ENCODE data around the gene SBF2.

SBF2 gene

DNA sequence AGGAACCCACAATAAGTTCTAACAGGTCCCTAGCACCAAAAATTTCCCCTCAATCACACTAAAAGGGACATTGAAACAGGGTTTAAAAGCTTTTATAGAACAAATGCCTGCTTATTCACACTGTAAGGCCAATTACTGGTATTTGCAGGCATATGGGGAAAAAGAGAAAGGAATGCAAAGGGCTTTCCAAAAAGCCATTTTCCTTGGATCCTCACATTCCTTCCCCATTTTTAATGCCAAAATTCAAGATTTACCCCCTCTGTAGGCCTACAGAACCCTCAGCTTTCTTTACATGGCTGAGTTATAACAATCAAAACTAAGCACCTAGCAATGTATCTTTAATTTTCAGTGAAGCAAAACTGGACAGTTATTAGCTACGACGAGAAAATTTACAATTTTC lies 102.0 kb downstream of the SBF2 start:
- Histone ChIP-seq H3K27me3 (ENCODE audit: control insufficient read depth, insufficient read depth, low read length) (no peaks in the 10 kb centered on the region), H3K4me3 (ENCODE audit: low read length) (no peak overlapping the region), H3K4me1 (ENCODE audit: control insufficient read depth, insufficient read depth, low read length) (peaks cover 11% of the 10 kb centered on the region), H3K9me3 (ENCODE audit: control insufficient read depth, low read length) (no peaks in the 10 kb centered on the region), H3K9ac (ENCODE audit: low read length) (no peak overlapping the region), H3K36me3 (ENCODE audit: control insufficient read depth, insufficient read depth, low read length) (no peaks in the 10 kb centered on the region)

DNA sequence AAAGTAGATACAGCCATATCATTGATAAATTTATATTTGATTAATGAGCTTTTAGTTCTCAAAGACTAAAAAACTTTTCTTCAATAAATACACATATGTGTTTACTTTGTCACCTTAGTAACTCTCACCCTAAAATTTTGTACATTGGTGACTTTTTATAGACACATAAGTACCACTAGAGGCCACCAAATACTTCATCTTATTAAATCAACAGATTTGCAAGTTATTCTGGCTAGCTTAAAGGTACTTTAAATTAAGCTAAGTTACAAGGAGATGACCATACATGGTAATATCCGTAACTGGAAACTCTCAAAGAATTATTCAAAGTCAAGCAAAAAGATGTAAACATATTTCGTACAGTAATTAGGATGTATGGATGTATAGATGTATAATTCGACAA lies 112.2 kb downstream of the SBF2 start:
- Histone ChIP-seq H3K4me3 (ENCODE audit: low read length) (no peak overlapping the region), H3K4me1 (ENCODE audit: control insufficient read depth, insufficient read depth, low read length) (peaks cover 3% of the 10 kb centered on the region), H3K36me3 (ENCODE audit: control insufficient read depth, insufficient read depth, low read length) (no peaks in the 10 kb centered on the region), H3K9me3 (ENCODE audit: control insufficient read depth, low read length) (no peaks in the 10 kb centered on the region), H3K27me3 (ENCODE audit: control insufficient read depth, insufficient read depth, low read length) (no peaks in the 10 kb centered on the region), H3K9ac (ENCODE audit: low read length) (no peak overlapping the region)

GRCh38 chr11:10164621-10165020 lies 129.4 kb downstream of the SBF2 start:
- H3K4me3 ChIP-seq (ENCODE audit: low read length), result no peak overlapping the region

DNA sequence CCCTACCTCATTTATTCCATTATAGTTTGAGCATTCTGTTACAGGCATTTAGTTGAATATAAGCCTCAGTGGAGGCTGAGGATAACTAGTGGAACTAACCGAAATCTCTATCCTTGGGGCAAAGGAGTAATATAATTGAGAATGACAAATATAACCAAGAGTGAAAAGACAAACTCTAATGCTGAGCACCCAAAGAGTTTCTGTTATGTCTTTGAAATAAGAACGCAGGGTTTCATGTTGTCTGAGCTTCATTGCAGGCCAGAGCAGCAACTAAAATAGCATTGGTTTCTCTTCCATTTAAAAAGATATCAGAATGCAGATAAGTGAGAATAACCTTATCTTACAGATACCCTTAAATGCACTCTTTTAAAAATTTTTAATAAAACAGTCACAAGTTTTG lies 131.8 kb downstream of the SBF2 start:
- no peaks in the 10 kb centered on the region for H3K9me3 ChIP-seq (ENCODE audit: control insufficient read depth, low read length)
- H3K4me1 ChIP-seq (ENCODE audit: control insufficient read depth, insufficient read depth, low read length), result no peaks in the 10 kb centered on the region
- H3K9ac ChIP-seq (ENCODE audit: low read length), result no peak overlapping the region
- H3K4me3 ChIP-seq (ENCODE audit: low read length), result no peak overlapping the region
- H3K27me3 ChIP-seq (ENCODE audit: control insufficient read depth, insufficient read depth, low read length), result no peaks in the 10 kb centered on the region
- H3K36me3 ChIP-seq (ENCODE audit: control insufficient read depth, insufficient read depth, low read length), result no peaks in the 10 kb centered on the region

More at GRCh38 chr11:10164621-10165020, 129.4 kb downstream of the SBF2 start:
- no peaks in the 10 kb centered on the region for H3K4me1 ChIP-seq (ENCODE audit: control insufficient read depth, insufficient read depth, low read length)
- no peaks in the 10 kb centered on the region for H3K27me3 ChIP-seq (ENCODE audit: control insufficient read depth, insufficient read depth, low read length)
- H3K36me3 ChIP-seq (ENCODE audit: control insufficient read depth, insufficient read depth, low read length), result no peaks in the 10 kb centered on the region
- no peak overlapping the region for H3K9ac ChIP-seq (ENCODE audit: low read length)
- no peaks in the 10 kb centered on the region for H3K9me3 ChIP-seq (ENCODE audit: control insufficient read depth, low read length)

GRCh38 chr11:10160350-10160749 lies 133.7 kb downstream of the SBF2 start:
- Histone ChIP-seq H3K9me3 (ENCODE audit: control insufficient read depth, low read length) (no peaks in the 10 kb centered on the region), H3K4me3 (ENCODE audit: low read length) (no peak overlapping the region), H3K4me1 (ENCODE audit: control insufficient read depth, insufficient read depth, low read length) (no peaks in the 10 kb centered on the region), H3K27me3 (ENCODE audit: control insufficient read depth, insufficient read depth, low read length) (no peaks in the 10 kb centered on the region), H3K36me3 (ENCODE audit: control insufficient read depth, insufficient read depth, low read length) (no peaks in the 10 kb centered on the region), H3K9ac (ENCODE audit: low read length) (no peak overlapping the region)

- no peaks in the 10 kb centered on the region for H3K36me3 ChIP-seq (ENCODE audit: control insufficient read depth, insufficient read depth, low read length)
- no peak overlapping the region for H3K9ac ChIP-seq (ENCODE audit: low read length)
Observed at GRCh38 chr11:10158461-10158860, 135.6 kb downstream of the SBF2 start.

DNA sequence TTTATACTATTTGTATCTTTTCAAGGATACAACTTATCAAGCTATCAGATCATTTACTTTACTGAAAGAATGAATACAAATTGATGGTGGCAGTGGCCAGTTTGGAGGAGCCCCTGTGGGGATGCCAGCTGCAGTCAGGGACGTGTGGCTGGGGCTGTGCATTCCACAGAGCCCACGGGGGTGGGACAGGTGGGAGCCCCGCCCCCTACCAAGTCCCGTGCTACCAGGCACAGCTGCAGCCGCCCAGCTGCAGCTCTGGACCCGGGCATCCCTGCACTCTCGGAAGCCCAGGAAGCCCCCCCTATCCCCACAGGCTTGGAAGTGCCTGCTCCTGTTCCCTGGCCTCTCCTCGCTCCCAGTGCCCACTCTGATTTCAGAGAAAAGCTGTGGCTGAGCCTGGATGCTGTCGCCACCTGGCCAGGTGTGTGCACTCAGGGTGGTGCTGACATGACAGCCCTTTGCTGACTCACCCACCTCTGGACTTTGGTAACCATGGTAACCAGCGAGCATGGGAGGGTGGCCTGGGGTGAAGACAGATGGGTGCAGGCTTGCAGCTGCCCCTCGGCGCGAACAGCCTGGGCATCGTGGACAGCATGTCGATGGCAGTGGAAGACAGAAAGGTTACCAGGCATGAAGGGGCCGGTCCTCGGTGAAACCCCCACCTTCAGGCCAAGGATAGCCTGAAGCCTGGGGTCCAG lies 138.1 kb downstream of the SBF2 start:
- Histone ChIP-seq H3K9ac (ENCODE audit: low read length) (no peak overlapping the region), H3K9me3 (ENCODE audit: control insufficient read depth, low read length) (no peaks in the 10 kb centered on the region), H3K4me3 (ENCODE audit: low read length) (no peak overlapping the region), H3K27me3 (ENCODE audit: control insufficient read depth, insufficient read depth, low read length) (no peaks in the 10 kb centered on the region), H3K4me1 (ENCODE audit: control insufficient read depth, insufficient read depth, low read length) (no peaks in the 10 kb centered on the region), H3K36me3 (ENCODE audit: control insufficient read depth, insufficient read depth, low read length) (no peaks in the 10 kb centered on the region)

More at GRCh38 chr11:10158461-10158860, 135.6 kb downstream of the SBF2 start:
- no peak overlapping the region for H3K4me3 ChIP-seq (ENCODE audit: low read length)
- no peaks in the 10 kb centered on the region for H3K4me1 ChIP-seq (ENCODE audit: control insufficient read depth, insufficient read depth, low read length)
- H3K27me3 ChIP-seq (ENCODE audit: control insufficient read depth, insufficient read depth, low read length), result no peaks in the 10 kb centered on the region
- no peaks in the 10 kb centered on the region for H3K9me3 ChIP-seq (ENCODE audit: control insufficient read depth, low read length)

DNA sequence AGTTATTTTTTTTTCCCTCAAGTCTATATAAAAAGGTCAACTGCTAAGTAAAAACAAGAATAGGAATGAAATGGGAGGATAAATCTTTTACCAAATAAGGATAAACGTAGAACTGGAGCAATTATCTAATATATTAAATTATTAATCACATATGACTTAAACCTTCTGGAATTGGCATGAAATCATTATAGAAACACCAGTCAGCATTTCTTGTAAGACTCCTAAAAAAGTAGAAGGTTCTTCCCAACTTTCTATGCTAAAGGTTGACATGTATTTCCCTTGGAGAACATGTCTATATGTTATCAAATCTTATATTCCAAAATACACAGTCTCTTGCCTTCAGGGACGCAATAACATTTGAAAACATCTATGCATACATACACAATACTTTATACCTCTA lies 143.2 kb downstream of the SBF2 start:
- Histone ChIP-seq H3K4me1 (ENCODE audit: control insufficient read depth, insufficient read depth, low read length) (no peaks in the 10 kb centered on the region), H3K9me3 (ENCODE audit: control insufficient read depth, low read length) (no peaks in the 10 kb centered on the region), H3K4me3 (ENCODE audit: low read length) (no peak overlapping the region)

DNA sequence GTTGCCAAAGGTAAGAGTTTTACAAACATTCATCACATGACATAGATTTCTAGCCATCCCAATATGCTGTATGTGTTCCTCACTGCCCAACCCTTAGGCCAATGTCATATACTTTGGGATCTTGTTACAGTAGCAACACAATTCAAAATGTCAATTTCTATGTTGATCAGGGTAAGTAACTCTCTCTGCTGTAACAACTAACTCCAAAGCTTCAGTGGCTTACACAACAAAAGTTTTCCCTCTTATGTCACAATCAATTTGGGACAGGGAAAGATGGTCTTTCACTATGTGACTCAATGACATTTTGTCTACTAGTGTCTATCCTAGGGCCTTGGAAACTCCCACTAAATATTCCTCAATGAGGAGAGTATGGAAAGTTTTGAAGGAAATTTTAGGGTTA lies 144.5 kb downstream of the SBF2 start:
- Histone ChIP-seq H3K4me1 (ENCODE audit: control insufficient read depth, insufficient read depth, low read length) (no peaks in the 10 kb centered on the region), H3K36me3 (ENCODE audit: control insufficient read depth, insufficient read depth, low read length) (no peaks in the 10 kb centered on the region), H3K27me3 (ENCODE audit: control insufficient read depth, insufficient read depth, low read length) (no peaks in the 10 kb centered on the region), H3K4me3 (ENCODE audit: low read length) (no peak overlapping the region), H3K9ac (ENCODE audit: low read length) (no peak overlapping the region), H3K9me3 (ENCODE audit: control insufficient read depth, low read length) (no peaks in the 10 kb centered on the region)

More for the DNA sequence above, 143.2 kb downstream of the SBF2 start:
- Histone ChIP-seq H3K27me3 (ENCODE audit: control insufficient read depth, insufficient read depth, low read length) (no peaks in the 10 kb centered on the region), H3K36me3 (ENCODE audit: control insufficient read depth, insufficient read depth, low read length) (no peaks in the 10 kb centered on the region), H3K9ac (ENCODE audit: low read length) (no peak overlapping the region)

DNA sequence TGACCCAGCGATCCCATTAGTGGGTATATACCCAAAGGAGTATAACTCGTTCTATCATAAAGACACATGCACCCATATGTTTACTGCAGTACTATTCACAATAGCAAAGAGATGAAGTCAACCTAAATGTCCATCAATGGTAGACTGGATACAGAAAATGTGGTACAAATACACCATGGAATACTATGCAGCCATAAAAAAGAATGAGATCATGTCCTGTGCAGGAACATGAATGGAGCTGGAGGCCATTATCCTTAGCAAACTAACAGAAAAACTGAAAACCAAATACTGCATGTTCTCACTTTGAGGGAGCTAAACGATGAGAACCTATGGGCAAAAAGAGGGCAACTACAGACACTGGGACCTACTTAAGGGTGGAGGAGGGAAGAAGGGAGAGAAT lies 146.8 kb downstream of the SBF2 start:
- no peaks in the 10 kb centered on the region for H3K9me3 ChIP-seq (ENCODE audit: control insufficient read depth, low read length)
- H3K4me3 ChIP-seq (ENCODE audit: low read length), result no peak overlapping the region
- H3K4me1 ChIP-seq (ENCODE audit: control insufficient read depth, insufficient read depth, low read length), result no peaks in the 10 kb centered on the region
- no peaks in the 10 kb centered on the region for H3K36me3 ChIP-seq (ENCODE audit: control insufficient read depth, insufficient read depth, low read length)
- no peaks in the 10 kb centered on the region for H3K27me3 ChIP-seq (ENCODE audit: control insufficient read depth, insufficient read depth, low read length)
- no peak overlapping the region for H3K9ac ChIP-seq (ENCODE audit: low read length)

- H3K36me3 ChIP-seq (ENCODE audit: control insufficient read depth, insufficient read depth, low read length), result no peaks in the 10 kb centered on the region
- no peaks in the 10 kb centered on the region for H3K9me3 ChIP-seq (ENCODE audit: control insufficient read depth, low read length)
- no peaks in the 10 kb centered on the region for H3K27me3 ChIP-seq (ENCODE audit: control insufficient read depth, insufficient read depth, low read length)
- H3K4me3 ChIP-seq (ENCODE audit: low read length), result no peak overlapping the region
- no peaks in the 10 kb centered on the region for H3K4me1 ChIP-seq (ENCODE audit: control insufficient read depth, insufficient read depth, low read length)
- no peak overlapping the region for H3K9ac ChIP-seq (ENCODE audit: low read length)
Observed at GRCh38 chr11:10144954-10145353, 149.1 kb downstream of the SBF2 start.

DNA sequence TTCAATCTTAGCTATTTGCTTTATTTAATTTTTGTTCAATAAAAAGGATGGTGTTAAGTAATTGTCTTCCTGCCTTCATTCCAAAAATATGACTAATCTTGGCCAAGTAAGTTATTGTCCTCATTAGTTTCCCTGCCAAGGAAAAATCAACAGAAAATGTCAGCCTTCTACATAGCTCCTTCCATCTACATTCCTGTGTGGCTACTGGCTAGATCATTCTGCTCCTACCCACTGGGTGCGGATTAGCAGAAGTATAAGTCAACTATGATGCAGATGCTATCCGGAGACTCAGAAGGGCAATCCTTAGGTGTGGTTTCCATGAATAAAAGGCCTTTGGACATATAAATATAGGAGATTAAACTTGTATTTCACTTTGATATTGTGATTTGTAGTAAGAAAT lies 154.4 kb downstream of the SBF2 start:
- Histone ChIP-seq H3K36me3 (ENCODE audit: control insufficient read depth, insufficient read depth, low read length) (no peaks in the 10 kb centered on the region), H3K27me3 (ENCODE audit: control insufficient read depth, insufficient read depth, low read length) (no peaks in the 10 kb centered on the region), H3K9me3 (ENCODE audit: control insufficient read depth, low read length) (no peaks in the 10 kb centered on the region), H3K4me3 (ENCODE audit: low read length) (no peak overlapping the region), H3K9ac (ENCODE audit: low read length) (no peak overlapping the region), H3K4me1 (ENCODE audit: control insufficient read depth, insufficient read depth, low read length) (no peaks in the 10 kb centered on the region)

DNA sequence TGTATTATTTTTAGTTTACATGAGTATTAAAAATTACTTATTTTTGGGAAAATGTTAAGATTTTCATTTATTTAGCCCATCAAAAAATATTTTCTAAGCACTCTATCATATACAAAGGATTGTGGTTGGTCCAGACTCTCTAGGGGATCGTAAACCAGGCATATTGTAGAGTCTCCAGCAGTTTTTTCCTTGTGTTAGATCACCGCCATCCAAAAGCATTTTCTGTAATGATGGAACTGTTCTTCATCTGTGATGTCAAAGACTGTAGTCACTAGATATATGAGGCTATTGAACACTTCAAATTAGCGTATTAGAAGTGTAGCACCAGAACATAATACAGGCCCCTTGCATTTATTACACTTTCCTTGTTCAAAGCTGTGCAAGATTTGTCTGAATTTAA lies 154.9 kb downstream of the SBF2 start:
- H3K4me3 ChIP-seq (ENCODE audit: low read length), result no peak overlapping the region
- no peaks in the 10 kb centered on the region for H3K9me3 ChIP-seq (ENCODE audit: control insufficient read depth, low read length)
- H3K27me3 ChIP-seq (ENCODE audit: control insufficient read depth, insufficient read depth, low read length), result no peaks in the 10 kb centered on the region
- H3K4me1 ChIP-seq (ENCODE audit: control insufficient read depth, insufficient read depth, low read length), result no peaks in the 10 kb centered on the region
- H3K36me3 ChIP-seq (ENCODE audit: control insufficient read depth, insufficient read depth, low read length), result no peaks in the 10 kb centered on the region
- no peak overlapping the region for H3K9ac ChIP-seq (ENCODE audit: low read length)
